ENCODE data around the gene ENOX1. TPM values are rescaled to one million over a fixed set of nuclear protein-coding genes. Genes with fewer than 3 reads are reported as not detected.
"Not testable (repeated sequence)": the region's sequence is repeated elsewhere in the genome, so short reads cannot be mapped to it uniquely, and the experiment has no call there.

ENOX1 gene
- total RNA-seq, 1 experiment from 2014 or later, result 11.9 TPM

- DNase-seq, result no peak
- H3K27me3 ChIP-seq, result no peaks in the 10 kb centered on the region
- H3K27ac ChIP-seq, result no peak overlapping the region
- 0 out of 2 replicates have a peak, but pooled peaks cover 2% of the 10 kb centered on the region for H3K9me3 ChIP-seq (replicated peaks)
- H3K4me1 ChIP-seq, result peaks cover 6% of the 10 kb centered on the region; the same call in 1 of the 2 replicates
- no peaks in the 10 kb centered on the region for H3K36me3 ChIP-seq
- no peak overlapping the region for H3K4me3 ChIP-seq
Observed at GRCh38 chr13:43191546-43191945, 595.2 kb downstream of the ENOX1 start.

GRCh38 chr13:43185226-43185625 lies 601.5 kb downstream of the ENOX1 start:
- H3K4me3 ChIP-seq, result no peak overlapping the region
- H3K4me1 ChIP-seq, result peaks cover 15% of the 10 kb centered on the region
- H3K27ac ChIP-seq, result peak overlapping the region; percentile 18; the same call in 1 of the 2 replicates
- no peaks in the 10 kb centered on the region for H3K27me3 ChIP-seq
- peak in 1 of 2 experiments; percentile 41 for DNase-seq
- 0 out of 2 replicates have a peak, but pooled peaks cover 2% of the 10 kb centered on the region for H3K36me3 ChIP-seq
- 0 out of 2 replicates have a peak, but pooled peaks cover 4% of the 10 kb centered on the region for H3K9me3 ChIP-seq (replicated peaks)

- no peak overlapping the region for H3K27ac ChIP-seq
- DNase-seq, result no peak
- no peaks in the 10 kb centered on the region for H3K27me3 ChIP-seq
- peaks cover 12% of the 10 kb centered on the region for H3K4me1 ChIP-seq
- no peak overlapping the region for H3K4me3 ChIP-seq
- 0 out of 2 replicates have a peak, but pooled peaks cover 2% of the 10 kb centered on the region for H3K9me3 ChIP-seq (replicated peaks)
- 0 out of 2 replicates have a peak, but pooled peaks cover 1% of the 10 kb centered on the region for H3K36me3 ChIP-seq
Observed at GRCh38 chr13:43180837-43181236, 605.9 kb downstream of the ENOX1 start.

- Histone ChIP-seq H3K4me3 (no peak overlapping the region), H3K4me1 (peaks cover 5% of the 10 kb centered on the region), H3K27me3 (no peaks in the 10 kb centered on the region), H3K36me3 (no peaks in the 10 kb centered on the region), H3K9me3 (replicated peaks) (0 out of 2 replicates have a peak, but pooled peaks cover 2% of the 10 kb centered on the region), H3K27ac (no peak overlapping the region)
- no peak for DNase-seq
Observed at GRCh38 chr13:43180036-43180660, 606.6 kb downstream of the ENOX1 start.

- Histone ChIP-seq H3K27ac (no peak overlapping the region), H3K4me3 (no peak overlapping the region), H3K9me3 (replicated peaks) (no peaks in the 10 kb centered on the region), H3K4me1 (no peaks in the 10 kb centered on the region), H3K36me3 (no peaks in the 10 kb centered on the region), H3K27me3 (no peaks in the 10 kb centered on the region)
- DNase-seq, result no peak
Observed at GRCh38 chr13:43171489-43171888, 615.3 kb downstream of the ENOX1 start.

- no peak for DNase-seq
- Histone ChIP-seq H3K4me1 (no peaks in the 10 kb centered on the region), H3K4me3 (no peak overlapping the region), H3K27me3 (no peaks in the 10 kb centered on the region), H3K36me3 (no peaks in the 10 kb centered on the region), H3K9me3 (replicated peaks) (peaks cover 4% of the 10 kb centered on the region), H3K27ac (no peak overlapping the region)
Observed at GRCh38 chr13:43170506-43170905, 616.3 kb downstream of the ENOX1 start.

GRCh38 chr13:43168434-43168833 lies 618.3 kb downstream of the ENOX1 start:
- not testable (repeated sequence) for H3K4me1 ChIP-seq; DNase-seq; H3K9me3 ChIP-seq (replicated peaks); H3K27ac ChIP-seq; H3K36me3 ChIP-seq; H3K4me3 ChIP-seq; H3K27me3 ChIP-seq

GRCh38 chr13:43167731-43168130 lies 619.0 kb downstream of the ENOX1 start:
- no peak overlapping the region for H3K27ac ChIP-seq
- no peak overlapping the region for H3K4me3 ChIP-seq
- no peaks in the 10 kb centered on the region for H3K27me3 ChIP-seq
- H3K9me3 ChIP-seq (replicated peaks), result peaks cover 8% of the 10 kb centered on the region
- H3K4me1 ChIP-seq, result no peaks in the 10 kb centered on the region
- no peaks in the 10 kb centered on the region for H3K36me3 ChIP-seq
- no peak for DNase-seq

GRCh38 chr13:43166644-43167457 lies 619.9 kb downstream of the ENOX1 start:
- no peak overlapping the region for H3K4me3 ChIP-seq
- no peaks in the 10 kb centered on the region for H3K27me3 ChIP-seq
- H3K4me1 ChIP-seq, result no peaks in the 10 kb centered on the region
- H3K9me3 ChIP-seq (replicated peaks), result peaks cover 8% of the 10 kb centered on the region
- H3K36me3 ChIP-seq, result no peaks in the 10 kb centered on the region
- no peak for DNase-seq
- no peak overlapping the region for H3K27ac ChIP-seq

Other genes starting within 250 kb of the ENOX1 start
- gene CCDC122, start 92.8 kb upstream of the ENOX1 start, total RNA-seq (2014; rRNA removed; shearing (Covaris generic)), result 2.5 and 2.6 TPM in 2 replicates
- gene LACC1, start 92.9 kb upstream of the ENOX1 start, total RNA-seq (2014; rRNA removed; shearing (Covaris generic)), result 0.63 and 0.73 TPM in 2 replicates